ENCODE measurements around the gene RRAD.

DNA sequence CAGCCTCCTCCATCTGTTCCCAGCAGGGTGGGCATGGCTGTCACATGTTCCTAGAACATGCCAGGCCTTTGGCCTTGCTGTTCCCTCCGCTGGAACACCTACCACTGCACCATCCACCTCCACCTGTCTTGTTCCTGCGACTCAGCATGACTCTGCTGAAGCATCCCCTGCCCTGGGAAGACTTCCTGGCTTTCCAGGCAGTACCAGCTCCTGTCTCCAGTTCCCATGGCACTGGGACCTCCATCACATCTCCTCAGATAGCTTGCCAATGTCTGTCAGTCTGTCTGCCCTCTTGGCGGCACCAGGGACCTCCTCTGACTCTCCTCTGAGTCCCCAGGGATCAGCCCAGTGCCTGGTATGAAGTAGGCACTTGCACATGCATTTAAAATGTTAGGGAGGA is 29.3 kb downstream of the RRAD start:
- TF ChIP-seq EZH2phosphoT487 (IDR thresholded peaks at IDR 0.05; ENCODE audit: insufficient read depth, low read depth), result no peak
- no peak for TF ChIP-seq EZH2 (IDR thresholded peaks at IDR 0.05; ENCODE audit: insufficient read depth, poor library complexity, severe bottlenecking)
